ENCODE measurements around the gene DEPDC5. TPM values are rescaled to one million over a fixed set of nuclear protein-coding genes. Genes with fewer than 3 reads are reported as not detected.

The DEPDC5 gene
- total RNA-seq, 4 donors from 2014 or later, result 18.0 to 33.9 (median 23.5) TPM

GRCh38 chr22:31945443-31945855 lies 191.6 kb downstream of the DEPDC5 start:
- no peak for DNase-seq (ENCODE audit: low spot score in 2 of 2)
- H3K4me1 ChIP-seq, result peaks cover 0 to 44% (median 27%) of the 10 kb centered on the region in 4 donors
- TF ChIP-seq EP300 (IDR thresholded peaks at IDR 0.05) (no peak), POLR2A (IDR thresholded peaks at IDR 0.05) (no peak)
- TF ChIP-seq, protein P1, sequence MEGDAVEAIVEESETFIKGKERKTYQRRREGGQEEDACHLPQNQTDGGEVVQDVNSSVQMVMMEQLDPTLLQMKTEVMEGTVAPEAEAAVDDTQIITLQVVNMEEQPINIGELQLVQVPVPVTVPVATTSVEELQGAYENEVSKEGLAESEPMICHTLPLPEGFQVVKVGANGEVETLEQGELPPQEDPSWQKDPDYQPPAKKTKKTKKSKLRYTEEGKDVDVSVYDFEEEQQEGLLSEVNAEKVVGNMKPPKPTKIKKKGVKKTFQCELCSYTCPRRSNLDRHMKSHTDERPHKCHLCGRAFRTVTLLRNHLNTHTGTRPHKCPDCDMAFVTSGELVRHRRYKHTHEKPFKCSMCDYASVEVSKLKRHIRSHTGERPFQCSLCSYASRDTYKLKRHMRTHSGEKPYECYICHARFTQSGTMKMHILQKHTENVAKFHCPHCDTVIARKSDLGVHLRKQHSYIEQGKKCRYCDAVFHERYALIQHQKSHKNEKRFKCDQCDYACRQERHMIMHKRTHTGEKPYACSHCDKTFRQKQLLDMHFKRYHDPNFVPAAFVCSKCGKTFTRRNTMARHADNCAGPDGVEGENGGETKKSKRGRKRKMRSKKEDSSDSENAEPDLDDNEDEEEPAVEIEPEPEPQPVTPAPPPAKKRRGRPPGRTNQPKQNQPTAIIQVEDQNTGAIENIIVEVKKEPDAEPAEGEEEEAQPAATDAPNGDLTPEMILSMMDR (IDR thresholded peaks at IDR 0.05), result no peak

GRCh38 chr22:31945971-31946680 lies 192.3 kb downstream of the DEPDC5 start:
- H3K4me1 ChIP-seq, result peaks cover 0 to 50% (median 34%) of the 10 kb centered on the region in 4 donors
- 12 to 13% methylated on average over 8 of the region's 8 CpGs for WGBS, 2 donors

More at GRCh38 chr22:31945443-31945855, 191.6 kb downstream of the DEPDC5 start:
- 1 to 3% methylated on average over 15 of the region's 15 CpGs for WGBS, 2 donors
- H3K9me3 ChIP-seq, result no peaks in the 10 kb centered on the region
- peak overlapping the region; percentile 61 to 91 (median 81) for H3K4me3 ChIP-seq
- peak overlapping the region; percentile 95 to 98 (median 97) for H3K27ac ChIP-seq
- peaks cover 0 to 22% (median 0%) of the 10 kb centered on the region in 3 donors for H3K36me3 ChIP-seq
- H3K27me3 ChIP-seq, result no peaks in the 10 kb centered on the region

GRCh38 chr22:31947296-31947695 lies 193.5 kb downstream of the DEPDC5 start:
- WGBS, 2 donors, result 18 to 24% methylated on average over 2 of the region's 2 CpGs
- Histone ChIP-seq H3K9me3 (no peaks in the 10 kb centered on the region), H3K27ac (peak overlapping the region in 3 of 4 donors; percentile 97 to 98 (median 97)), H3K4me1 (peaks cover 0 to 62% (median 45%) of the 10 kb centered on the region in 4 donors), H3K27me3 (no peaks in the 10 kb centered on the region), H3K36me3 (peaks cover 0 to 22% (median 0%) of the 10 kb centered on the region in 3 donors), H3K4me3 (no peak overlapping the region)
- TF ChIP-seq EP300 (IDR thresholded peaks at IDR 0.05), result no peak
- TF ChIP-seq, protein P1 (IDR thresholded peaks at IDR 0.05), result peak; percentile 21 to 61 (median 43)
- peak in 1 of 2 donors; percentile 49 for DNase-seq (ENCODE audit: low spot score in 2 of 2)

More at GRCh38 chr22:31945971-31946680, 192.3 kb downstream of the DEPDC5 start:
- Histone ChIP-seq H3K27me3 (no peaks in the 10 kb centered on the region), H3K4me3 (peak overlapping the region; percentile 61 to 91 (median 81)), H3K9me3 (no peaks in the 10 kb centered on the region), H3K36me3 (peaks cover 0 to 22% (median 0%) of the 10 kb centered on the region in 3 donors), H3K27ac (peak overlapping the region; percentile 95 to 98 (median 97))
- TF ChIP-seq, protein P1 (IDR thresholded peaks at IDR 0.05), result no peak
- TF ChIP-seq POLR2A (IDR thresholded peaks at IDR 0.05) (no peak), EP300 (IDR thresholded peaks at IDR 0.05) (no peak)
- no peak for DNase-seq (ENCODE audit: low spot score in 2 of 2)

- DNase-seq (ENCODE audit: low spot score in 2 of 2), result no peak
- H3K27me3 ChIP-seq, result no peaks in the 10 kb centered on the region
- 52 to 64% methylated on average over 8 of the region's 8 CpGs for WGBS, 2 donors
- no peak for TF ChIP-seq EP300 (IDR thresholded peaks at IDR 0.05)
- no peak for TF ChIP-seq POLR2A (IDR thresholded peaks at IDR 0.05)
- TF ChIP-seq, protein P1 (IDR thresholded peaks at IDR 0.05), result no peak
- H3K4me1 ChIP-seq, result peaks cover 0 to 69% (median 51%) of the 10 kb centered on the region in 4 donors
- no peak overlapping the region for H3K4me3 ChIP-seq
- no peak overlapping the region for H3K27ac ChIP-seq
- peaks cover 0 to 22% (median 0%) of the 10 kb centered on the region in 3 donors for H3K36me3 ChIP-seq
- H3K9me3 ChIP-seq, result no peaks in the 10 kb centered on the region
These were observed 194.2 kb downstream of the DEPDC5 start for GRCh38 chr22:31948002-31948401.

- Histone ChIP-seq H3K36me3 (peaks cover 0 to 22% (median 0%) of the 10 kb centered on the region in 3 donors), H3K9me3 (no peaks in the 10 kb centered on the region), H3K4me1 (peaks cover 0 to 85% (median 57%) of the 10 kb centered on the region in 4 donors), H3K4me3 (no peak overlapping the region), H3K27me3 (no peaks in the 10 kb centered on the region), H3K27ac (peak overlapping the region in 2 of 4 donors; percentile 58 to 78)
- WGBS, 2 donors, result 42 to 45% methylated on average over 4 of the region's 4 CpGs
- DNase-seq (ENCODE audit: low spot score in 2 of 2), result no peak
- TF ChIP-seq, protein P1 (IDR thresholded peaks at IDR 0.05), result no peak
- TF ChIP-seq EP300 (IDR thresholded peaks at IDR 0.05), result no peak
- no peak for TF ChIP-seq POLR2A (IDR thresholded peaks at IDR 0.05)
These were observed 196.4 kb downstream of the DEPDC5 start for GRCh38 chr22:31950226-31950625.

Measured in tibial nerve (tissue), 4 donors.